HPDE6-E6E7 (cell line): ENCODE data around the gene SPDYA.
"Not testable (repeated sequence)": the region's sequence is repeated elsewhere in the genome, so short reads cannot be mapped to it uniquely, and the experiment has no call there.

Source experiments
- DNase-seq: peaks from one replicate; pipeline ENCODE4 v3.0.0; 2011; ENCODE audit warnings: missing footprints; ENCODE audit errors: extremely low spot score

The SPDYA gene

GRCh38 chr2:28810384-28811285, at the start of gene SPDYA:
TSS of gene SPDYA (plus strand) at chr2:28810834. CDS start at chr2:28816015, 5,181 bp downstream.
- peak; percentile 76 for DNase-seq

- no peak for DNase-seq
Observed at GRCh38 chr2:28761420-28761819, 49.2 kb upstream of the SPDYA start.

GRCh38 chr2:28764909-28765711, 45.5 kb upstream of the SPDYA start:
- no peak for DNase-seq

- DNase-seq: no peak
Observed at GRCh38 chr2:28766070-28766469, 44.6 kb upstream of the SPDYA start.

- DNase-seq: no peak
Observed at GRCh38 chr2:28767337-28767736, 43.3 kb upstream of the SPDYA start.

GRCh38 chr2:28768422-28768821, 42.2 kb upstream of the SPDYA start:
- no peak for DNase-seq

GRCh38 chr2:28768952-28769351, 41.7 kb upstream of the SPDYA start:
- no peak for DNase-seq

GRCh38 chr2:28772351-28772750, 38.3 kb upstream of the SPDYA start:
- DNase-seq: no peak

- DNase-seq: no peak
Observed at GRCh38 chr2:28776471-28776870, 34.2 kb upstream of the SPDYA start.

GRCh38 chr2:28778392-28778791, 32.2 kb upstream of the SPDYA start:
- DNase-seq: no peak

GRCh38 chr2:28779001-28779400, 31.6 kb upstream of the SPDYA start:
- no peak for DNase-seq

GRCh38 chr2:28780496-28780895, 30.1 kb upstream of the SPDYA start:
- no peak for DNase-seq

- no peak for DNase-seq
Observed at GRCh38 chr2:28782423-28782822, 28.2 kb upstream of the SPDYA start.

GRCh38 chr2:28784570-28784969, 26.1 kb upstream of the SPDYA start:
- DNase-seq: not testable (repeated sequence)

- DNase-seq: no peak
Observed at GRCh38 chr2:28796620-28797019, 14.0 kb upstream of the SPDYA start.

GRCh38 chr2:28801726-28802125, 8.9 kb upstream of the SPDYA start:
- peak; percentile 20 for DNase-seq

GRCh38 chr2:28802975-28803429, 7.6 kb upstream of the SPDYA start:
- no peak for DNase-seq

- DNase-seq: no peak
Observed at GRCh38 chr2:28809927-28810326, 707 bp upstream of the SPDYA start.

GRCh38 chr2:28818053-28818452, 7.4 kb downstream of the SPDYA start:
- DNase-seq: no peak

GRCh38 chr2:28821295-28821958, 10.8 kb downstream of the SPDYA start:
- peak; percentile 31 for DNase-seq

- DNase-seq: no peak
Observed at GRCh38 chr2:28822036-28822435, 11.4 kb downstream of the SPDYA start.

- no peak for DNase-seq
Observed at GRCh38 chr2:28824207-28824606, 13.6 kb downstream of the SPDYA start.
